Cardiac muscle cell (in vitro differentiated cells and primary cell): ENCODE measurements around the gene TJP1. TPM values are rescaled to one million over a fixed set of nuclear protein-coding genes. Genes with fewer than 3 reads are reported as not detected.
A peak's percentile ranks its signal among the peaks of the same experiment; 100 is the strongest.
"Not testable (repeated sequence)": the region's sequence is repeated elsewhere in the genome, so short reads cannot be mapped to it uniquely, and the experiment has no call there.

ENCODE experiments used
- DNase-seq, 2 donors: peaks; one replicate each; pipeline versions ENCODE4 v3.0.0 to v3.0.0-alpha.2; 2010 to 2017; ENCODE audit warnings: low read depth in 1 of 2, low spot score in 1 of 2
- H3K27ac ChIP-seq: fragments of 200-600 bp; sonication (generic); 2 replicates; pipeline ENCODE4 v1.5.1; 2016
- H3K27me3 ChIP-seq: fragments of 200-600 bp; sonication (generic); 2 replicates; pipeline ENCODE4 v1.6.0; 2016; ENCODE audit warnings: control low read depth
- H3K36me3 ChIP-seq: fragments of 200-600 bp; sonication (generic); 2 replicates; pipeline ENCODE4 v1.5.1; 2016; ENCODE audit warnings: control low read depth
- H3K4me1 ChIP-seq: fragments of 200-600 bp; sonication (generic); 2 replicates; pipeline ENCODE4 v1.8.1; 2017; ENCODE audit warnings: low read depth, mild to moderate bottlenecking, mixed run types
- H3K4me3 ChIP-seq: fragments of 200-600 bp; sonication (generic); 2 replicates; pipeline ENCODE4 v1.5.1; 2016; ENCODE audit warnings: mild to moderate bottlenecking
- H3K9me3 ChIP-seq: fragments of 200-600 bp; sonication (generic); 2 replicates; pipeline ENCODE4 v1.5.1; 2017; ENCODE audit warnings: low read depth, mild to moderate bottlenecking, control low read depth
- polyA plus RNA-seq: library from polyadenylated mRNA; unstranded; fragments of >200 nt; fragmentation: Nextera tagmentation; extraction: Ambion mirVana; gene quantifications from 2 replicates; pipeline ENCODE4 v1.2.1, GENCODE V29; 2016
- total RNA-seq: library from RNA; depleted of rRNA; stranded (reverse); fragments of >200 nt; gene quantifications from 2 replicates; pipeline ENCODE4 v1.2.3, GENCODE V29; 2016
- TF ChIP-seq, protein P1 (sequence below): IDR thresholded peaks from 2 replicates; pipeline ENCODE4 v1.5.1; 2012; ENCODE audit warnings: low read depth, mild to moderate bottlenecking, low read length

TJP1 gene
- total and polyA plus RNA-seq, 2 experiments from 2014 or later, result 66.6 to 93.9 TPM

DNA sequence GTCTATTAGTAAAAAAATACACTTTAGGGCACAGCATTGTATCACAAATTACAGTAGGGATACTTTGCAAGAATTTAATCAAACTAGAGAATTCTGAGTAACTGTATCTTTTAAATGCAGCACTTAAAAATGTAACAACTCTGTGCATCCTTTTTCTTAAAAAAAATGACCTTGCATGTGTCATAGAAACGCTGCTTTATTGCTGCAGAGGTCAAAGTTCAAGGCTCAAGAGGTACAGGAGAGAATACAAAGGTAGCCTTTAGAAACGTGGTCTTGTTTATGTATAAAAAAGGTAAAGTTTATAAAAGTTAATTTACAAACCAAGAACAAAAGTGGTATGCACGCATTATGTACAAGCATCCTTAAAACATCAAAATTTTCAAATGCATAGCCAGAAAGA lies 122.0 kb downstream of the TJP1 start:
- Histone ChIP-seq H3K9me3 (no peaks in the 10 kb centered on the region), H3K4me1 (no peaks in the 10 kb centered on the region), H3K27ac (no peak overlapping the region), H3K27me3 (no peaks in the 10 kb centered on the region), H3K4me3 (no peak overlapping the region), H3K36me3 (peaks cover 57% of the 10 kb centered on the region)
- no peak for DNase-seq
- TF ChIP-seq, protein P1, sequence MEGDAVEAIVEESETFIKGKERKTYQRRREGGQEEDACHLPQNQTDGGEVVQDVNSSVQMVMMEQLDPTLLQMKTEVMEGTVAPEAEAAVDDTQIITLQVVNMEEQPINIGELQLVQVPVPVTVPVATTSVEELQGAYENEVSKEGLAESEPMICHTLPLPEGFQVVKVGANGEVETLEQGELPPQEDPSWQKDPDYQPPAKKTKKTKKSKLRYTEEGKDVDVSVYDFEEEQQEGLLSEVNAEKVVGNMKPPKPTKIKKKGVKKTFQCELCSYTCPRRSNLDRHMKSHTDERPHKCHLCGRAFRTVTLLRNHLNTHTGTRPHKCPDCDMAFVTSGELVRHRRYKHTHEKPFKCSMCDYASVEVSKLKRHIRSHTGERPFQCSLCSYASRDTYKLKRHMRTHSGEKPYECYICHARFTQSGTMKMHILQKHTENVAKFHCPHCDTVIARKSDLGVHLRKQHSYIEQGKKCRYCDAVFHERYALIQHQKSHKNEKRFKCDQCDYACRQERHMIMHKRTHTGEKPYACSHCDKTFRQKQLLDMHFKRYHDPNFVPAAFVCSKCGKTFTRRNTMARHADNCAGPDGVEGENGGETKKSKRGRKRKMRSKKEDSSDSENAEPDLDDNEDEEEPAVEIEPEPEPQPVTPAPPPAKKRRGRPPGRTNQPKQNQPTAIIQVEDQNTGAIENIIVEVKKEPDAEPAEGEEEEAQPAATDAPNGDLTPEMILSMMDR, result no peak

DNA sequence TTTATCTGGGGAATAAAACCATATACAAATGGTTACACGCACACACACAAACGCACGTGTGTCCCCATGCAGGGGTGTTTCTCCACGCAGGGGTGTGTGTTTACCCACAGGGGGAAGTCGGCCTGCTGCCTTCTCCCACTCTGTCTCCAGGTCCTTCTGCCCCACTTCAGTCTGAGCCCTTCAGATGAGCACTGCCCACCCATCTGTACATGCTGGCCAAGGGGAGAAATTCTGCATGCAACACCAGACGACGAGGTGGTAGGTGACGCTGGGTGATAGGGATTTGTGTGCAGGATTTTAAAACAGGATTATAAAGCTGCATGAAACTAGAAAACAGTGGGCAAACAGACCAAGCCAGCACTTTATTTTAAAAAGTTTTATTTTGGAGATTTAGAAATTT lies 122.5 kb downstream of the TJP1 start:
- Histone ChIP-seq H3K36me3 (peaks cover 52% of the 10 kb centered on the region), H3K27me3 (no peaks in the 10 kb centered on the region), H3K4me1 (no peaks in the 10 kb centered on the region), H3K4me3 (no peak overlapping the region), H3K9me3 (no peaks in the 10 kb centered on the region), H3K27ac (no peak overlapping the region)
- DNase-seq, result no peak
- TF ChIP-seq, protein P1, result no peak

DNA sequence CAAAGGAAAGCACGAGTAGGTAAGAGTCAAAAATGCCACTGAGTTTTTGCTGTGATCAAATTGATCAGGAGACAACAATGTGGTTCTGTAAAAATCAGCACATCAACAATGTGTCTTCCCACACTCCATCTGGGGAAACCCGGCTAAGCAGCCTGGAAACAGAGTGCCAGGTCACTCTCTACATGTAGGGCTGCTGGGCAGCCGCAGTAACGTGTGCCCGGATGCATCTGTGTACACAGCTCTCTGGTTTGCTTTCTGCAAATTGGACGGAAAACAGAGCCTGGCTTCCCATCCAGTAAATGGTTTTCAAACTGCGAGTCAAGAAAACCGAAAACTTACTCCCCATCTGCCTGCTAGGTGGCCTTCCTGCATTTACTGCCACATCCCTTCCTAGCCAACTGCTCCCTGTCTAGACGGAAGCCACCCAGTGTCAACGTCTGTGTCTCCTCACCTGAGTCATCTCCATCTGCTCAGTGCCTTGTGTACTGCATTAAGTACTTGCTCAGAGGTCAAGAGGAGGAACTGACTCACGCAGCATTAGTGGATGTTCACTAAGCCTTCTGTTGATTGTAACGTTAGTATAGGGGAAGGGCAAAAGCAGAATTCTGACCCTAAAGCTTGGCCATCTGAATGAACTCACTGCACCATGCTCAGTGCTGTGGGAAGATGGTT lies 124.1 kb downstream of the TJP1 start:
- peak overlapping the region; percentile 19 for H3K27ac ChIP-seq
- no peak overlapping the region for H3K4me3 ChIP-seq
- peak in 1 of 2 donors; percentile 19 for DNase-seq
- no peaks in the 10 kb centered on the region for H3K27me3 ChIP-seq
- H3K9me3 ChIP-seq, result no peaks in the 10 kb centered on the region
- H3K36me3 ChIP-seq, result peaks cover 37% of the 10 kb centered on the region
- TF ChIP-seq, protein P1, result no peak
- H3K4me1 ChIP-seq, result no peaks in the 10 kb centered on the region

DNA sequence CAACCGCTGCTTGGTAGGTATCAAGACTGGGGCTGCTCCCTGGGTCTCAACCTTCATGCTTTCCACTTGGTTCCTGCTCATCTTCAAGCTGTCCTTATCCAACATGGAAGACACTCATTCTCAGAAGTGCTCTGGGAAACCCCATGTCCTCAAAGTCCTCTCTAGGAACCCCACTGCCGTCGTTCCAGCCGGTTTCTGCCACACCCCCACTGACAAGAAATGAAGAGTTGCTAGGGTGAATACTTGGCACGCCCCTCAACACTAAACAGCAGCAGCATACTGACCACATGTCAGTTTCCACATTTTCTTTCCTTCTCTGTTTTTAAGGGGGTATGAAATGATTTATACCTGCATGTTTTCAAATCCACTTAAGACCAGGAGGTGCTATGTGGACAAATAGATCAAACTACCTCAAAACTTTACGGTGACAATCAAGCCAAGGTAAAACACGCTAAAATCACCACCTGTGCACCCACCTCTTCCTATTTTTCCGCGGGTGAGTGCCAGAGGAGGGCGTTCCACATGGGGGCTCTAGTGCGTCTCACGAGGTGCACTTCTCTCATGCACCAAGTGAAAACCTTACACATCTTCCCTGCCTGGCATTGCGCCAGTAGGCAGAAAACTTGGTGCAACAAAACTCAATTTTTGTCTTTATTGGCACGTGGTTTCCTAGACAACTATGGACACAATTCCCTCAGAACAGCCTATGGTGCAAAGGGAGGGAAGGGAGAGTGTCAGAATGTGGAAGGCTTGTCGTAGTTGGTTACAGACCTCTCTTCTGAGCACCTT lies 125.1 kb downstream of the TJP1 start:
- H3K9me3 ChIP-seq, result no peaks in the 10 kb centered on the region
- H3K27me3 ChIP-seq, result no peaks in the 10 kb centered on the region
- H3K4me1 ChIP-seq, result no peaks in the 10 kb centered on the region
- no peak overlapping the region for H3K4me3 ChIP-seq
- DNase-seq, result no peak
- H3K36me3 ChIP-seq, result peaks cover 29% of the 10 kb centered on the region
- TF ChIP-seq, protein P1, result no peak
- H3K27ac ChIP-seq, result peak overlapping the region; percentile 32

DNA sequence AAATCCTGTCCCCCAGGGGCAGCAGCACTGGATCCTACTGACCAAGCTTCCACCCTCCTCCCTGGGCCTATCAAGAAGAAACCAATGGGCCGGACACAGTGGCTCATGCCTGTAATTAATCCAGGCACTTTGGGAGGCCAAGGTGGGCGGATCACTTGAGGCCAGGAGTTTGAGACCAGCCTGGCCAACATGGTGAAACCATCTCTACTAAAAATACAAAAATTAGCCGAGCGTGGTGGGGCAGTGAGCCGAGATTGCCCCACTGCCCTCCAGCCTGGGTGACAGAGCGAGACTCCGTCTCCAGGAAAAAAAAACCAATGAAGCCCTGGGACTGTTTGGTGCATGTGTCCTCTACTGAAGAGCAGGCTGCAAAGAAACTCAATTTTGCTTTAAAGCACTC lies 125.8 kb downstream of the TJP1 start:
- H3K9me3 ChIP-seq, DNase-seq, H3K27me3 ChIP-seq, H3K4me1 ChIP-seq, H3K4me3 ChIP-seq: not testable (repeated sequence)
- Histone ChIP-seq H3K27ac (peak overlapping the region; percentile 32), H3K36me3 (peaks cover 25% of the 10 kb centered on the region)
